Vagina (tissue), 2 donors: ENCODE results near the gene MYO7B. TPM values are rescaled to one million over a fixed set of nuclear protein-coding genes. Genes with fewer than 3 reads are reported as not detected.

Source experiments
- DNase-seq, 2 donors: peaks; one replicate each; pipeline ENCODE4 v3.0.0-alpha.2; 2017; ENCODE audit errors: extremely low spot score in 2 of 2
- H3K27ac ChIP-seq: fragments of 200-600 bp; sonication (generic); one replicate; pipeline ENCODE4 v1.5.1; 2019
- H3K27me3 ChIP-seq: fragments of 200-600 bp; sonication (generic); one replicate; pipeline ENCODE4 v1.5.1; 2019
- H3K36me3 ChIP-seq, 2 donors: fragments of 200-600 bp; sonication (generic); one replicate each; pipeline ENCODE4 v1.5.1; 2017 to 2019
- H3K4me1 ChIP-seq: fragments of 200-600 bp; sonication (generic); one replicate; pipeline ENCODE4 v1.5.1; 2019
- H3K4me3 ChIP-seq, 2 donors: fragments of 200-600 bp; sonication (generic); 1 replicate in 1 of 2; 2 replicates in 1 of 2; pipeline ENCODE4 v1.5.1; 2016 to 2019
- H3K9me3 ChIP-seq: fragments of 200-600 bp; sonication (generic); one replicate; pipeline ENCODE4 v1.5.1; 2019
- POLR2A ChIP-seq, 2 donors: fragments of 450-650 bp; IDR thresholded peaks; one replicate each; pipeline ENCODE4 v1.6.1; 2017; ENCODE audit warnings: antibody characterized with exemption in 2 of 2, mild to moderate bottlenecking in 2 of 2, moderate library complexity in 2 of 2
- POLR2AphosphoS5 ChIP-seq, 2 donors: sonication (generic); formaldehyde crosslinking; IDR thresholded peaks; one replicate each; pipeline ENCODE4 v1.9.0; 2017; ENCODE audit warnings: antibody characterized with exemption in 2 of 2, mild to moderate bottlenecking in 2 of 2, low read depth in 1 of 2; ENCODE audit not compliant: insufficient read depth in 1 of 2
- intact Hi-C: fragments of 100-400 bp; cut with DNase I; formaldehyde crosslinking; loops from one replicate; pipeline ENCODE4 v1.15.1; 2023
- total RNA-seq: library from RNA; depleted of rRNA; stranded (reverse); fragments of >200 nt; gene quantifications from one replicate; pipeline ENCODE4 v1.2.3, GENCODE V29; 2016
- TF ChIP-seq, protein P1 (sequence below), 3 experiments: fragments of 450-650 bp in 2 of 3; fragments of 200-600 bp in 1 of 3; sonication (generic) in 1 of 3; IDR thresholded peaks; one replicate each; pipeline ENCODE4 v1.5.1; 2017 to 2019; ENCODE audit warnings: antibody characterized with exemption in 3 of 3, mild to moderate bottlenecking in 2 of 3, moderate library complexity in 2 of 3

MYO7B gene
- total RNA-seq, 1 donor from 2014 or later: not detected

DNA sequence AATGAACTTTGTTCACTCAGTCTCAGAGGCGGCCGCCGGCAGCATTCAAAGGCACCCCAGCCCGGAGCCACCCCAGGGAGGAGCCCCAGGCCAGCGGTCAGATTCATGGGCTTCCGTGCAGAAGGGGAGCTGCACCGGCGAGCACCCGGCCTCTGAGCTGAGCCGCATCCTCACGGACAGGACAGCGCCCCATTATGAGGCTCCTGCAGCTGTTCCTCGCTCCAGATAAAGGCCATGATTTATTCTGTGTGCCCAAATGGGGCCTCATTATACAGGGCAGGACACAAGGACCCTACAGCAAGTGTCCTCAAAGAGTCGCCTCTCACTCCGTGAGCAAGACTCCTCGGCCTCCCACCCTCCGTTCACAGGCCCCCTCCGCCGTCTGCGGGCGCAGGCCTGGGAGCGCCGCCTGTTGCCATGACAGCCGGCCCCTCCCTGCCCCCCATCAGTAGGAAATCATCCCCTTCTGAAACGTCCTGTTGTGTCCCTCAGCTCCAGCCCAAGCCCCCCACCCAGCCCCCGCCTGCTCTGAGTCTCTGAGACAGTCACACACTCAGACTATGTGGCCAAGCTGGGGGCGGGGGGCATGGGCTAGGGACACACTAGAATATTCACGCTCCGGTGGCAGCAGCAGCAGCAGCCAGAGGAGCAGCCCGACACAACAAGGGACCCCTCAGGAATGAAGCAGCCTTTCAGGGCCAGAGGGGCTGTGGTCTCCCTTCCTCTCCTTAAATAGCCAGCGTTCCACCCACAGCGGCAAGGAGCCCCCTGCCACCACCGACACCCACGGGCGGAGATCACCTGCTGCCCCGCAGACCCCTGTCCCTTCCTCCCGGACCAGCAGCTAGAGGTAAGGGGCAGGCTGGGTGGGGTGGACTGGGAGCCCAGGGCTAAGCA, 110.2 kb downstream of the MYO7B start, which contains the start of gene GPR17:
Gene GPR17 (plus strand): TSS at position 759 of the 897 bp plus-strand sequence. CDS start 4,583 bp downstream, outside the sequence.
- no peak for DNase-seq
- Histone ChIP-seq H3K27ac (peak within 1 kb of the TSS; percentile 18), H3K27me3 (no peaks in the 10 kb centered on the region), H3K4me1 (peaks cover 32% of the 10 kb centered on the region), H3K36me3 (no peaks in the 10 kb centered on the region), H3K4me3 (no peak within 1 kb of the TSS), H3K9me3 (no peaks in the 10 kb centered on the region)
- intact Hi-C loops: no loop called here
- TF ChIP-seq POLR2AphosphoS5 (IDR thresholded peaks at IDR 0.05; ENCODE audit: insufficient read depth in 1 of 2, low read depth in 1 of 2) (no peak), POLR2A (IDR thresholded peaks at IDR 0.05) (no peak)
- TF ChIP-seq, protein P1, sequence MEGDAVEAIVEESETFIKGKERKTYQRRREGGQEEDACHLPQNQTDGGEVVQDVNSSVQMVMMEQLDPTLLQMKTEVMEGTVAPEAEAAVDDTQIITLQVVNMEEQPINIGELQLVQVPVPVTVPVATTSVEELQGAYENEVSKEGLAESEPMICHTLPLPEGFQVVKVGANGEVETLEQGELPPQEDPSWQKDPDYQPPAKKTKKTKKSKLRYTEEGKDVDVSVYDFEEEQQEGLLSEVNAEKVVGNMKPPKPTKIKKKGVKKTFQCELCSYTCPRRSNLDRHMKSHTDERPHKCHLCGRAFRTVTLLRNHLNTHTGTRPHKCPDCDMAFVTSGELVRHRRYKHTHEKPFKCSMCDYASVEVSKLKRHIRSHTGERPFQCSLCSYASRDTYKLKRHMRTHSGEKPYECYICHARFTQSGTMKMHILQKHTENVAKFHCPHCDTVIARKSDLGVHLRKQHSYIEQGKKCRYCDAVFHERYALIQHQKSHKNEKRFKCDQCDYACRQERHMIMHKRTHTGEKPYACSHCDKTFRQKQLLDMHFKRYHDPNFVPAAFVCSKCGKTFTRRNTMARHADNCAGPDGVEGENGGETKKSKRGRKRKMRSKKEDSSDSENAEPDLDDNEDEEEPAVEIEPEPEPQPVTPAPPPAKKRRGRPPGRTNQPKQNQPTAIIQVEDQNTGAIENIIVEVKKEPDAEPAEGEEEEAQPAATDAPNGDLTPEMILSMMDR (IDR thresholded peaks at IDR 0.05): no peak

- H3K4me1 ChIP-seq: peaks cover 35% of the 10 kb centered on the region
Observed at GRCh38 chr2:127646487-127647241, 111.2 kb downstream of the MYO7B start.

DNA sequence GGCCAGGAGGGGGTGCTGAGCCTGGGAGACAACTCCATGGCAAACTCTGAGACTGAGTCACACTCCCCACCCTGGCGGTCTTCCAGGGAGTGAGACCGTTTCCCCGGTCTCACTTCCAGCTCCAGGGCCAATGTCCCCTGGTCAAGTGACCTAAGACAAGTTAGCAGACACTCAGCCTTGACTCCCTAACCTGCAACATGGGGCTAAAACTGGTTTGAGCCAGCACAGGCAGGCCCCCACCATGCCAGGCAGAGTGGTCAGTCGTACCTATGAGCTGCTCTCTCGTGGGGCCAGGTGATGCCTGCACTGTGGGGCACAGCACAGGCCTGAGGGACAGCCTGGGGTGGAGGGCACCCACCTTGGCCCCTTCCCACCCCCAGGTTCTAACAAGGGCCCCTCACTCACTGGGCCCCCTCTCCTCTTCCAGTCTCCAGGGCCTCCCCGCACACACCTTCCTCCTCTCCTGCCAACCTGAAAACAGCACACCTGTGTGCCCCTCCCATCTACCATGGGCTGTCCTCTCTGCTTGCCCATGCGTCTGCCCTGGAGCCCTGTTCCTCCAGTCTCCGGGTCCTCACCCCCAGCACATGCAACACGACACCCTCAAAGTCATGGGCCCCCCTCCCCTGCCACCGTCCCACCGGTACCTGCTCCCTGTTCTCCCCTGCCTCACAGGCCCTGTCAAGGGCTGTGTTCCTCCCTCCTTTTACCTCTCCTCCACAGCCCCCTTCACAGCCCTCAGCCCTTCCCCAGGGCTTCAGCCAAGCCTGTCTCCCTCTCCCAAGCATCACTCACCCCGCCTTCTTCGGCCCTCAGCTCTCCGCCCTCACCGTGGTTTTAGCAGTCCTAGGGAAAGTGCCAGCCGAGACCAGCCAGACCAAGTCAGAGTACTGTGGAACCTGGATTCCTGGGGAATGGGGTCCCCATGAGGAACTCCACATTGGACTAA, 112.0 kb downstream of the MYO7B start:
- Histone ChIP-seq H3K27ac (peak overlapping the region; percentile 18), H3K27me3 (no peaks in the 10 kb centered on the region), H3K36me3 (peaks cover 0 to 4% of the 10 kb centered on the region in 2 donors), H3K9me3 (no peaks in the 10 kb centered on the region), H3K4me3 (no peak overlapping the region), H3K4me1 (peaks cover 35% of the 10 kb centered on the region)
- no peak for DNase-seq
- TF ChIP-seq POLR2AphosphoS5 (IDR thresholded peaks at IDR 0.05; ENCODE audit: insufficient read depth in 1 of 2, low read depth in 1 of 2): no peak
- no peak for TF ChIP-seq POLR2A (IDR thresholded peaks at IDR 0.05)
- TF ChIP-seq, protein P1 (IDR thresholded peaks at IDR 0.05): no peak
- intact Hi-C loops: no loop called here

More at GRCh38 chr2:127646487-127647241, 111.2 kb downstream of the MYO7B start:
- Histone ChIP-seq H3K9me3 (no peaks in the 10 kb centered on the region), H3K4me3 (no peak overlapping the region), H3K36me3 (peaks cover 0 to 4% of the 10 kb centered on the region in 2 donors), H3K27ac (peak overlapping the region; percentile 18), H3K27me3 (no peaks in the 10 kb centered on the region)
- no peak for DNase-seq
- no peak for TF ChIP-seq POLR2AphosphoS5 (IDR thresholded peaks at IDR 0.05; ENCODE audit: insufficient read depth in 1 of 2, low read depth in 1 of 2)
- TF ChIP-seq, protein P1 (IDR thresholded peaks at IDR 0.05): no peak
- TF ChIP-seq POLR2A (IDR thresholded peaks at IDR 0.05): no peak
- intact Hi-C loops: no loop called here

GRCh38 chr2:127648321-127648720, 112.8 kb downstream of the MYO7B start:
- intact Hi-C loops: no loop called here
- DNase-seq: no peak
- TF ChIP-seq POLR2A (IDR thresholded peaks at IDR 0.05) (no peak), POLR2AphosphoS5 (IDR thresholded peaks at IDR 0.05; ENCODE audit: insufficient read depth in 1 of 2, low read depth in 1 of 2) (no peak)
- TF ChIP-seq, protein P1 (IDR thresholded peaks at IDR 0.05): no peak
- no peak overlapping the region for H3K4me3 ChIP-seq
- H3K27me3 ChIP-seq: no peaks in the 10 kb centered on the region
- peaks cover 0 to 4% of the 10 kb centered on the region in 2 donors for H3K36me3 ChIP-seq
- H3K4me1 ChIP-seq: peaks cover 35% of the 10 kb centered on the region
- H3K9me3 ChIP-seq: no peaks in the 10 kb centered on the region
- H3K27ac ChIP-seq: no peak overlapping the region
